ENCODE measurements around the gene CUL3.

Gene CUL3

GRCh38 chr2:224626735-224627134 lies 41.6 kb upstream of the CUL3 start:
- H4K20me1 ChIP-seq (ENCODE audit: low read depth, low read length), result no peaks in the 10 kb centered on the region
- no peaks in the 10 kb centered on the region for H3K79me2 ChIP-seq (ENCODE audit: insufficient read depth, low read length)
- H3K36me3 ChIP-seq (ENCODE audit: low read length), result no peaks in the 10 kb centered on the region
- TF ChIP-seq EZH2phosphoT487 (conservative IDR thresholded peaks at IDR 0.05; ENCODE audit: low read length) (no peak), CTCF (IDR thresholded peaks at IDR 0.05; ENCODE audit: insufficient read depth, low read length, poor library complexity, severe bottlenecking) (no peak)
- H3K27ac ChIP-seq (ENCODE audit: low read depth, low read length), result no peak overlapping the region
- H3K4me3 ChIP-seq (ENCODE audit: insufficient read depth, low read length, poor library complexity, severe bottlenecking), result no peak overlapping the region
- H3F3A ChIP-seq (ENCODE audit: insufficient read depth), result no peaks in the 10 kb centered on the region
- no peaks in the 10 kb centered on the region for H3K9me3 ChIP-seq (ENCODE audit: insufficient read depth, low read length)
- no peak overlapping the region for H3K9ac ChIP-seq (ENCODE audit: low read length)
- H3K4me2 ChIP-seq (ENCODE audit: low read depth, low read length, poor library complexity, severe bottlenecking), result no peak overlapping the region
- no peaks in the 10 kb centered on the region for H3K27me3 ChIP-seq (ENCODE audit: low read length)
- H2AFZ ChIP-seq (ENCODE audit: low read depth, low read length, severe bottlenecking), result no peak overlapping the region
- H3K9me2 ChIP-seq (replicated peaks; ENCODE audit: insufficient read depth, low read length), result no peaks in the 10 kb centered on the region

GRCh38 chr2:224613543-224614286 lies 28.6 kb upstream of the CUL3 start:
- Histone ChIP-seq H4K20me1 (ENCODE audit: low read depth, low read length) (no peaks in the 10 kb centered on the region), H3F3A (ENCODE audit: insufficient read depth) (no peaks in the 10 kb centered on the region), H3K27ac (ENCODE audit: low read depth, low read length) (no peak overlapping the region)

GRCh38 chr2:224612578-224612977 lies 27.4 kb upstream of the CUL3 start:
- no peaks in the 10 kb centered on the region for H3K9me2 ChIP-seq (replicated peaks; ENCODE audit: insufficient read depth, low read length)
- no peaks in the 10 kb centered on the region for H3F3A ChIP-seq (ENCODE audit: insufficient read depth)
- H3K36me3 ChIP-seq (ENCODE audit: low read length), result no peaks in the 10 kb centered on the region
- no peaks in the 10 kb centered on the region for H4K20me1 ChIP-seq (ENCODE audit: low read depth, low read length)
- peak overlapping the region; percentile 13; the same call in 1 of the 2 replicates for H3K9ac ChIP-seq (ENCODE audit: low read length)
- H2AFZ ChIP-seq (ENCODE audit: low read depth, low read length, severe bottlenecking), result peak overlapping the region; percentile 76
- H3K79me2 ChIP-seq (ENCODE audit: insufficient read depth, low read length), result no peaks in the 10 kb centered on the region
- peak overlapping the region; percentile 29 for H3K4me2 ChIP-seq (ENCODE audit: low read depth, low read length, poor library complexity, severe bottlenecking)
- H3K9me3 ChIP-seq (ENCODE audit: insufficient read depth, low read length), result no peaks in the 10 kb centered on the region
- TF ChIP-seq EZH2phosphoT487 (conservative IDR thresholded peaks at IDR 0.05; ENCODE audit: low read length) (no peak), CTCF (IDR thresholded peaks at IDR 0.05; ENCODE audit: insufficient read depth, low read length, poor library complexity, severe bottlenecking) (no peak)
- H3K4me3 ChIP-seq (ENCODE audit: insufficient read depth, low read length, poor library complexity, severe bottlenecking), result no peak overlapping the region
- H3K27ac ChIP-seq (ENCODE audit: low read depth, low read length), result no peak overlapping the region
- no peaks in the 10 kb centered on the region for H3K27me3 ChIP-seq (ENCODE audit: low read length)

More at GRCh38 chr2:224613543-224614286, 28.6 kb upstream of the CUL3 start:
- Histone ChIP-seq H3K36me3 (ENCODE audit: low read length) (no peaks in the 10 kb centered on the region), H3K9me3 (ENCODE audit: insufficient read depth, low read length) (no peaks in the 10 kb centered on the region), H2AFZ (ENCODE audit: low read depth, low read length, severe bottlenecking) (no peak overlapping the region), H3K4me2 (ENCODE audit: low read depth, low read length, poor library complexity, severe bottlenecking) (no peak overlapping the region), H3K4me3 (ENCODE audit: insufficient read depth, low read length, poor library complexity, severe bottlenecking) (no peak overlapping the region), H3K9ac (ENCODE audit: low read length) (no peak overlapping the region), H3K27me3 (ENCODE audit: low read length) (no peaks in the 10 kb centered on the region), H3K79me2 (ENCODE audit: insufficient read depth, low read length) (no peaks in the 10 kb centered on the region), H3K9me2 (replicated peaks; ENCODE audit: insufficient read depth, low read length) (no peaks in the 10 kb centered on the region)
- TF ChIP-seq CTCF (IDR thresholded peaks at IDR 0.05; ENCODE audit: insufficient read depth, low read length, poor library complexity, severe bottlenecking) (no peak), EZH2phosphoT487 (conservative IDR thresholded peaks at IDR 0.05; ENCODE audit: low read length) (no peak)
